Spleen (tissue), 7 donors: ENCODE measurements around the gene ALKBH5.

ENCODE experiments used
- POLR2A ChIP-seq, 3 donors: fragments of 450-650 bp; IDR thresholded peaks; one replicate each; pipeline ENCODE4 v1.5.1; 2017; ENCODE audit warnings: antibody characterized with exemption in 3 of 3, mild to moderate bottlenecking in 1 of 3
- POLR2AphosphoS5 ChIP-seq, 3 donors: sonication (generic); formaldehyde crosslinking; IDR thresholded peaks; one replicate each; pipeline ENCODE4 v1.5.1; 2017; ENCODE audit warnings: antibody characterized with exemption in 3 of 3
- TF ChIP-seq, protein P1 (sequence below), 11 experiments: fragments of 200-600 bp in 7 of 11; fragments of 450-650 bp in 4 of 11; sonication (generic) in 4 of 11; IDR thresholded peaks in 8 of 11; conservative IDR thresholded peaks in 3 of 11; 1 replicate in 7 of 11; 2 replicates in 4 of 11; pipeline versions ENCODE4 v1.4.0 to v1.8.0; 2016 to 2021; ENCODE audit warnings: antibody characterized with exemption in 11 of 11, inconsistent platforms in 4 of 11, mild to moderate bottlenecking in 1 of 11
- donor health status: DM: no; HTN: no; CAD: no; lungs with moderate emphysema.
- donor health status: DM: no; HTN: no; CAD: no.
- donor health status: DM: no; HTN: no; CAD: no.

DNA sequence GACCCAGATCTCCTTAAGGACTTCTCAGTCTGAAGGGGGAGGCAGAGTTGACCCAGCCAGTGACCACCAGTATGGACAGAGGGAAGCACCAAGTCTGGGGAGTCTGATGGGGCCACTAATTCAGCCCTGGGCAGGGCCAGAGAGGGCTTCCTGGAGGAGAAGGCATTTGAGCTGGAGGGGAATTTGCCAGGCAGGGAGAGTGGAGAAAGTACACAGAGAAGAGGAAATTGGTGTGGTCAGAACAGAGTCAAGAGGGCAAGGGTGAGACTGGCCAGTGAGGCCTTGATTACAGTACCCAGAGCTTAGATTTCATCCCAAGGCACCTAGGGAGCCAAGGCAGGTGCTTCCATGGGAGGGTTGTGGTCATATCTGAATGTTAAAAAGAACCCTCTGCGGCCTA lies 38.8 kb upstream of the ALKBH5 start:
- TF ChIP-seq, protein P1, sequence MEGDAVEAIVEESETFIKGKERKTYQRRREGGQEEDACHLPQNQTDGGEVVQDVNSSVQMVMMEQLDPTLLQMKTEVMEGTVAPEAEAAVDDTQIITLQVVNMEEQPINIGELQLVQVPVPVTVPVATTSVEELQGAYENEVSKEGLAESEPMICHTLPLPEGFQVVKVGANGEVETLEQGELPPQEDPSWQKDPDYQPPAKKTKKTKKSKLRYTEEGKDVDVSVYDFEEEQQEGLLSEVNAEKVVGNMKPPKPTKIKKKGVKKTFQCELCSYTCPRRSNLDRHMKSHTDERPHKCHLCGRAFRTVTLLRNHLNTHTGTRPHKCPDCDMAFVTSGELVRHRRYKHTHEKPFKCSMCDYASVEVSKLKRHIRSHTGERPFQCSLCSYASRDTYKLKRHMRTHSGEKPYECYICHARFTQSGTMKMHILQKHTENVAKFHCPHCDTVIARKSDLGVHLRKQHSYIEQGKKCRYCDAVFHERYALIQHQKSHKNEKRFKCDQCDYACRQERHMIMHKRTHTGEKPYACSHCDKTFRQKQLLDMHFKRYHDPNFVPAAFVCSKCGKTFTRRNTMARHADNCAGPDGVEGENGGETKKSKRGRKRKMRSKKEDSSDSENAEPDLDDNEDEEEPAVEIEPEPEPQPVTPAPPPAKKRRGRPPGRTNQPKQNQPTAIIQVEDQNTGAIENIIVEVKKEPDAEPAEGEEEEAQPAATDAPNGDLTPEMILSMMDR (IDR thresholded peaks at IDR 0.05 in 8 of 11, conservative IDR thresholded peaks at IDR 0.05 in 3 of 11), result no peak
- TF ChIP-seq POLR2A (IDR thresholded peaks at IDR 0.05), result no peak
- TF ChIP-seq POLR2AphosphoS5 (IDR thresholded peaks at IDR 0.05), result no peak
